Pulmonary artery endothelial cell (primary cell): ENCODE results near the gene POLN. TPM values are rescaled to one million over a fixed set of nuclear protein-coding genes. Genes with fewer than 3 reads are reported as not detected.
A peak's percentile ranks its signal among the peaks of the same experiment; 100 is the strongest.
"Not testable (repeated sequence)": the region's sequence is repeated elsewhere in the genome, so short reads cannot be mapped to it uniquely, and the experiment has no call there.

ENCODE experiments used
- DNase-seq: peaks from one replicate; pipeline ENCODE4 v3.0.0-alpha.2; 2011; ENCODE audit warnings: low read depth, low spot score
- total RNA-seq: library from RNA; depleted of rRNA; stranded (reverse); fragments of >200 nt; gene quantifications from 2 replicates; pipeline ENCODE4 v1.2.3, GENCODE V29; 2014

Gene POLN
- total RNA-seq, 1 donor from 2014 or later, result 2.0 TPM

- DNase-seq, result no peak
Observed at GRCh38 chr4:2166253-2166652, 75.7 kb downstream of the POLN start.

GRCh38 chr4:2165391-2165790, 76.5 kb downstream of the POLN start:
- no peak for DNase-seq

GRCh38 chr4:2163311-2163821, 78.6 kb downstream of the POLN start:
- DNase-seq, result no peak

- DNase-seq, result not testable (repeated sequence)
Observed at GRCh38 chr4:2161092-2161703, 80.7 kb downstream of the POLN start.

GRCh38 chr4:2159931-2160330, 82.0 kb downstream of the POLN start:
- no peak for DNase-seq

- no peak for DNase-seq
Observed at GRCh38 chr4:2155246-2155645, 86.7 kb downstream of the POLN start.

- no peak for DNase-seq
Observed at GRCh38 chr4:2154215-2154740, 87.6 kb downstream of the POLN start.

- no peak for DNase-seq
Observed at GRCh38 chr4:2151544-2151943, 90.4 kb downstream of the POLN start.

- DNase-seq, result no peak
Observed at GRCh38 chr4:2150076-2150475, 91.8 kb downstream of the POLN start.

GRCh38 chr4:2142630-2143427, 99.1 kb downstream of the POLN start:
- DNase-seq, result no peak

GRCh38 chr4:2141762-2142451, 100.0 kb downstream of the POLN start:
- no peak for DNase-seq

- DNase-seq, result no peak
Observed at GRCh38 chr4:2141022-2141761, 100.7 kb downstream of the POLN start.

- DNase-seq, result no peak
Observed at GRCh38 chr4:2138846-2139500, 102.9 kb downstream of the POLN start.

- no peak for DNase-seq
Observed at GRCh38 chr4:2136726-2137125, 105.2 kb downstream of the POLN start.

- DNase-seq, result peak; percentile 7
Observed at GRCh38 chr4:2135083-2135482, 106.8 kb downstream of the POLN start.

- DNase-seq, result no peak
Observed at GRCh38 chr4:2132438-2132837, 109.5 kb downstream of the POLN start.

- no peak for DNase-seq
Observed at GRCh38 chr4:2127609-2128332, 114.2 kb downstream of the POLN start.

GRCh38 chr4:2126309-2127043, 115.4 kb downstream of the POLN start:
- no peak for DNase-seq

- no peak for DNase-seq
Observed at GRCh38 chr4:2125831-2126230, 116.1 kb downstream of the POLN start.
